HG02798 (cell line): ENCODE data around the gene ATG5.

Source experiments
- ATAC-seq: cut with Tn5 transposase; IDR thresholded peaks from one replicate; pipeline ENCODE4 v1.9.1; 2021; ENCODE audit warnings: mild to moderate bottlenecking; ENCODE audit not compliant: unreplicated experiment, poor library complexity

ATG5 gene

DNA sequence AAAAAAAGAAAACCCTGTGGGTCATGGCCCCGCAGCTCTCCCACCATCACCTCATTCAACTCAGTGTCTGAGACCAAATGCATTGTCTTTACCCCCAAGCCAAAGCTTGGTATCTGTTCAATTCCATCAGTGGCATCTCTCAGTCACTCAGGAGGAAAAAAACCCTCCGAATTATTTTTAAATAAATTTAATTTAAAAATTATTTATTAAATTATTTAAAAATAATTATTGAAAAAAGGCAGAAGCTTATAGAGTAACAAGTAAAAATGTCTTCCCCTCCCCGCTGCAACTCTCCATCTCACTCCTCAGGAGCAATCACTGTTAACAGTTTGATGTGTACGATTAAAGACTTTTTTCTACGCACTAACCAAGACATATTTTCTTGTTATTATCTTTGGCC is 188.7 kb downstream of the ATG5 start:
- no peak for ATAC-seq

DNA sequence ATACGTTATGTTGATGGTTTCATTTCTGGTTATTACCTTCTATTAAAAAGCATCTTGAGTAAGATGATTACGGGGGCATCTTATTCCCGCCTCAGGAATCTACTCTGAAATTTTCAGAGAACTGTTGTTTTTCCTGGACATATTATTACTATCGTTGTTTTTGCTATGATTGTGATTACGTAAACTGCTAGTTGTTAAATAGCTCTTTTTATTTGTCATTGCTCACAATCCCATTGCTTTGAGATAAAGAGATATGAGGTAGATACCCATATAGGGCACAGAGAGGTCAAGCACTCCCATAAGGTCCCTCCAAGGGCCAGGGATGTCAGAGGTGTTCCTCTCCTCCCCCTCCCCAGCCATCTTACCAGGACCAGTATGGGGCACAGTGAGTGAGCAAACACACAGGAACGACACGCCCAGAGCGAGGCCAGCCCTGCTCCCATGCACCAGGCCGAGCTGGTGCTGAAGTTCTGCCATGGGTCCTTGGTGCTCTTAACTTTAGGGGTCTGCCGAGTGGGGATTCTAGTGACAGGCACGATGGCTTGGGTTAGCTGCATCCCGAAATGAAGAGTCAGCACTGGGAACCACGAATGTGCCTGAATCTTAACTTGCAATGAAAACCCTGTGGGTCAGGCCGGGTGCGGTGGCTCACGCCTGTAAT is 189.5 kb downstream of the ATG5 start:
- ATAC-seq: no peak

DNA sequence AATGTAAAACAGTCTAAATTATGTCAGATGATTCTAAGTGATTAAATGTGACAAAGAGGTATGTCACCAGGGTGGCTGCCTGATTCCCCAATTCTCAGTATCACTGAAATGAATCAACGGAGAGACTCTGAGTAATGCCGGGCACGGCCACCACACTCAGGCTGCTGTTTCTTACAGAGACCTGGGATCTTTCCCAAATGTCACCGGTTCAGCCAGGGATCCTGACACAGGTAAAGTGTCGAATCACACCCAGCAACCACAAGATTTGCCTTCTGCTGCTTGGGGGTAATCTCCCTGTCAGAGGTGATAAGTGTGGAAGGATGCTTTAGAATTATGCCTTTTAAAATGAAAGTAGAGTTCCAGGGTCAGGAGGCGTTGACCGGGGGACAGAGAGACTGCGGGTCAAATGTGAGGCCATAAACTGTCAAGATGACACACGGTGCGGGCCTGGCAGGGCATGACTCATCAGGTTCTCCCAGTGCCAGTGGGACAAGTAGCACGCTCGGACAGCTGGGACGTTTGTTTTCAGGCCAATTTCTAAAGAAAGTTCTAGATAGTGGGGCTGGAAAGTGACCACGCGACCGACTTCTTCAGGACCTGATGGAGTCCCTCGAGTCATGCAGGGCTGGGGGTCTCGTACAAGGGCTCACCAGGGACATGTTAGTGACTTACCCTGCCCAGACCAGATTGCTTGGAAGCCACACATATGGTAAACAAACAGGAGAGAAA is 190.5 kb downstream of the ATG5 start:
- peak; percentile 32 for ATAC-seq
